ENCODE measurements around the gene NSG1. TPM values are rescaled to one million over a fixed set of nuclear protein-coding genes. Genes with fewer than 3 reads are reported as not detected.

Gene NSG1
- total RNA-seq, 2 experiments from 2014 or later = 5.6 to 6.6 TPM

- peaks cover 18% of the 10 kb centered on the region for H3K36me3 Mint-ChIP-seq (ENCODE audit: low read depth)
- no peaks in the 10 kb centered on the region for H3K27me3 Mint-ChIP-seq
- H3K27ac Mint-ChIP-seq = peak overlapping the region; percentile 40
- CTCF ChIA-PET = interaction anchor here (0.9 kb wide), 1 partner anchor 27 kb away, joined by 3 read pairs; no protein-coding TSS in a partner anchor
- no peaks in the 10 kb centered on the region for H3K9me3 Mint-ChIP-seq
- H3K4me1 Mint-ChIP-seq (ENCODE audit: low read depth) = peaks cover 26% of the 10 kb centered on the region
- no peak for TF ChIP-seq CTCF (IDR thresholded peaks at IDR 0.05)
- DNase-seq (no peak), ATAC-seq (no peak)
- intact Hi-C loops (cut with micrococcal nuclease) = no loop called here
- POLR2A ChIA-PET = no interaction called here
- H3K4me3 Mint-ChIP-seq = no peak overlapping the region
These were observed 71.1 kb downstream of the NSG1 start for GRCh38 chr4:4457803-4458553.

GRCh38 chr4:4459181-4459580 lies 72.3 kb downstream of the NSG1 start:
- ChIA-PET POLR2A (no interaction called here), CTCF (interaction anchor here (0.7 to 0.9 kb wide), 2 partner anchors 26 to 28 kb away, joined by 3 read pairs; no protein-coding TSS in a partner anchor)
- Mint-ChIP-seq H3K27ac (no peak overlapping the region), H3K9me3 (no peaks in the 10 kb centered on the region), H3K4me3 (no peak overlapping the region), H3K36me3 (ENCODE audit: low read depth) (peaks cover 10% of the 10 kb centered on the region), H3K4me1 (ENCODE audit: low read depth) (peaks cover 29% of the 10 kb centered on the region), H3K27me3 (no peaks in the 10 kb centered on the region)
- intact Hi-C loops (cut with micrococcal nuclease) = no loop called here
- ATAC-seq (no peak), DNase-seq (no peak)
- TF ChIP-seq CTCF (IDR thresholded peaks at IDR 0.05) = no peak

- ChIA-PET CTCF (interaction anchor here (1.0 kb wide), 1 partner anchor 30 kb away, joined by 3 read pairs; no protein-coding TSS in a partner anchor), POLR2A (interaction anchor here (0.7 kb wide), 1 partner anchor 91 kb away, joined by 3 read pairs; no protein-coding TSS in a partner anchor)
- TF ChIP-seq CTCF (IDR thresholded peaks at IDR 0.05) = no peak
- peaks cover 18% of the 10 kb centered on the region for H3K36me3 Mint-ChIP-seq (ENCODE audit: low read depth)
- no peak overlapping the region for H3K4me3 Mint-ChIP-seq
- DNase-seq (peak; percentile 55), ATAC-seq (peak; percentile 81)
- no peaks in the 10 kb centered on the region for H3K27me3 Mint-ChIP-seq
- peaks cover 36% of the 10 kb centered on the region for H3K4me1 Mint-ChIP-seq (ENCODE audit: low read depth)
- intact Hi-C loops (cut with micrococcal nuclease) = no loop called here
- H3K27ac Mint-ChIP-seq = peak overlapping the region; percentile 37
- peaks cover 8% of the 10 kb centered on the region for H3K9me3 Mint-ChIP-seq
These were observed 73.9 kb downstream of the NSG1 start for GRCh38 chr4:4460759-4461158.

GRCh38 chr4:4461178-4461577 lies 74.3 kb downstream of the NSG1 start:
- no peaks in the 10 kb centered on the region for H3K27me3 Mint-ChIP-seq
- no peak for ATAC-seq
- intact Hi-C loops (cut with micrococcal nuclease) = no loop called here
- TF ChIP-seq CTCF (IDR thresholded peaks at IDR 0.05) = no peak
- peaks cover 23% of the 10 kb centered on the region for H3K36me3 Mint-ChIP-seq (ENCODE audit: low read depth)
- H3K9me3 Mint-ChIP-seq = peaks cover 8% of the 10 kb centered on the region
- no peak for DNase-seq
- POLR2A ChIA-PET = interaction anchor here (0.7 kb wide), 1 partner anchor 91 kb away, joined by 3 read pairs; no protein-coding TSS in a partner anchor
- peaks cover 36% of the 10 kb centered on the region for H3K4me1 Mint-ChIP-seq (ENCODE audit: low read depth)
- H3K27ac Mint-ChIP-seq = peak overlapping the region; percentile 65
- H3K4me3 Mint-ChIP-seq = no peak overlapping the region
- CTCF ChIA-PET = interaction anchor here (1.0 kb wide), 1 partner anchor 30 kb away, joined by 3 read pairs; no protein-coding TSS in a partner anchor

- H3K36me3 Mint-ChIP-seq (ENCODE audit: low read depth) = peaks cover 23% of the 10 kb centered on the region
- H3K4me1 Mint-ChIP-seq (ENCODE audit: low read depth) = peaks cover 36% of the 10 kb centered on the region
- H3K27me3 Mint-ChIP-seq = no peaks in the 10 kb centered on the region
- ChIA-PET POLR2A (interaction anchor here (1.0 kb wide), 1 partner anchor 80 kb away, joined by 3 read pairs; the partner anchor contains the start of gene STX18), CTCF (no interaction called here)
- TF ChIP-seq CTCF (IDR thresholded peaks at IDR 0.05) = no peak
- intact Hi-C loops (cut with micrococcal nuclease) = no loop called here
- H3K9me3 Mint-ChIP-seq = peaks cover 8% of the 10 kb centered on the region
- DNase-seq (peak; percentile 67), ATAC-seq (peak; percentile 88)
- peak overlapping the region; percentile 65 for H3K27ac Mint-ChIP-seq
- peak overlapping the region; percentile 1 for H3K4me3 Mint-ChIP-seq
These were observed 74.9 kb downstream of the NSG1 start for GRCh38 chr4:4461850-4462249.

Data from activated CD8-positive, alpha-beta T cell treated with anti-CD3 and anti-CD28 coated beads for 36 hours (primary cell).